GM23338 (cell line): ENCODE measurements around the gene SLC4A8. TPM values are rescaled to one million over a fixed set of nuclear protein-coding genes. Genes with fewer than 3 reads are reported as not detected.

Experiments used
- ATAC-seq: fragments of 200-7000 bp; cut with Tn5 transposase; 3 replicates; pipeline ENCODE4 v1.9.1; 2020
- DNase-seq: peaks from one replicate; pipeline ENCODE4 v3.0.0-alpha.2; 2015; ENCODE audit warnings: low spot score
- H2AFZ ChIP-seq: fragments of 200-600 bp; sonication (generic); 2 replicates; pipeline ENCODE4 v1.8.0; 2016; ENCODE audit warnings: antibody characterized with exemption, mild to moderate bottlenecking, moderate library complexity
- H3F3A ChIP-seq: fragments of 200-600 bp; sonication (generic); replicated peaks from 2 replicates; pipeline ENCODE4 v1.8.0; 2017; ENCODE audit warnings: antibody characterized with exemption, mixed run types, low read depth
- H3K27ac ChIP-seq: fragments of 200-600 bp; sonication (generic); 2 replicates; pipeline ENCODE4 v1.6.1; 2016; ENCODE audit warnings: low read depth
- H3K27me3 ChIP-seq: fragments of 200-600 bp; sonication (generic); 2 replicates; pipeline ENCODE4 v1.8.0; 2016; ENCODE audit warnings: mild to moderate bottlenecking, mixed run types, moderate library complexity; ENCODE audit not compliant: insufficient read depth
- H3K36me3 ChIP-seq: fragments of 200-600 bp; sonication (generic); 2 replicates; pipeline ENCODE4 v1.8.0; 2016; ENCODE audit warnings: mild to moderate bottlenecking; ENCODE audit not compliant: insufficient read depth
- H3K4me1 ChIP-seq: fragments of 200-600 bp; sonication (generic); 2 replicates; pipeline ENCODE4 v1.8.0; 2016; ENCODE audit warnings: mild to moderate bottlenecking, moderate library complexity; ENCODE audit not compliant: insufficient read depth
- H3K4me2 ChIP-seq: fragments of 200-600 bp; sonication (generic); 2 replicates; pipeline ENCODE4 v1.7.1; 2017; ENCODE audit warnings: mixed run types
- H3K4me3 ChIP-seq: fragments of 200-600 bp; sonication (generic); 2 replicates; pipeline ENCODE4 v1.6.1; 2016; ENCODE audit warnings: mixed run types
- H3K79me2 ChIP-seq: fragments of 200-600 bp; sonication (generic); replicated peaks from 2 replicates; pipeline ENCODE4 v1.8.0; 2017; ENCODE audit warnings: mild to moderate bottlenecking; ENCODE audit not compliant: insufficient read depth
- H3K9me2 ChIP-seq: fragments of 200-600 bp; sonication (generic); 2 replicates; pipeline ENCODE4 v1.8.0; 2017; ENCODE audit not compliant: insufficient read depth
- H4K20me1 ChIP-seq: fragments of 200-600 bp; sonication (generic); replicated peaks from 2 replicates; pipeline ENCODE4 v1.8.0; 2017; ENCODE audit warnings: mild to moderate bottlenecking; ENCODE audit not compliant: insufficient read depth
- H3K27ac Mint-ChIP-seq: 2 replicates; pipeline ENCODE4 v1.8.0; 2020; ENCODE audit warnings: inconsistent platforms, mild to moderate bottlenecking, moderate library complexity, mixed read lengths
- H3K27me3 Mint-ChIP-seq: 3 replicates; pipeline ENCODE4 v1.8.0; 2022; ENCODE audit warnings: low read depth, mild to moderate bottlenecking, moderate library complexity, mixed read lengths, inconsistent platforms; ENCODE audit not compliant: insufficient read depth, poor library complexity
- H3K36me3 Mint-ChIP-seq: 3 replicates; pipeline ENCODE4 v1.8.0; 2021; ENCODE audit warnings: low read depth, mild to moderate bottlenecking, inconsistent platforms, moderate library complexity, mixed read lengths
- H3K4me1 Mint-ChIP-seq: 3 replicates; pipeline ENCODE4 v1.8.0; 2020; ENCODE audit warnings: mild to moderate bottlenecking, inconsistent platforms, mixed read lengths
- H3K4me3 Mint-ChIP-seq: 3 replicates; pipeline ENCODE4 v1.8.0; 2021; ENCODE audit warnings: moderate library complexity, mild to moderate bottlenecking, inconsistent platforms, mixed read lengths
- H3K9me3 Mint-ChIP-seq: 3 replicates; pipeline ENCODE4 v1.8.0; 2020; ENCODE audit warnings: moderate library complexity, mild to moderate bottlenecking, inconsistent platforms, mixed read lengths
- CREB1 ChIP-seq: fragments of 250-450 bp; sonication (Bioruptor Pico); IDR thresholded peaks from 2 replicates; pipeline ENCODE4 v1.5.0; 2020; ENCODE audit warnings: low read depth, mild to moderate bottlenecking, moderate library complexity
- EZH2phosphoT487 ChIP-seq: fragments of 200-600 bp; sonication (generic); IDR thresholded peaks from one replicate; pipeline ENCODE4 v1.8.1; 2018; ENCODE audit warnings: antibody characterized with exemption; ENCODE audit not compliant: unreplicated experiment
- POLR2AphosphoS5 ChIP-seq: IDR thresholded peaks from 2 replicates; pipeline ENCODE4 v1.6.1; 2016; ENCODE audit warnings: antibody characterized with exemption, low read depth
- ZNF114 ChIP-seq: fragments of 250-450 bp; sonication (Bioruptor Pico); IDR thresholded peaks from 2 replicates; pipeline ENCODE4 v1.5.0; 2020; ENCODE audit warnings: mild to moderate bottlenecking, moderate library complexity
- ZNF462 ChIP-seq: fragments of 250-450 bp; sonication (Bioruptor Pico); IDR thresholded peaks from 2 replicates; pipeline ENCODE4 v1.5.0; 2020; ENCODE audit warnings: mild to moderate bottlenecking, moderate library complexity
- long read RNA-seq: library from polyadenylated mRNA; unstranded; transcript quantifications from one replicate; pipeline ENCODE4 v2.0.0, GENCODE V29; 2020; ENCODE audit not compliant: unreplicated experiment
- polyA plus RNA-seq: library from polyadenylated mRNA; unstranded; fragments of >200 nt; fragmentation: Nextera tagmentation; extraction: Ambion mirVana; gene quantifications from 2 replicates; pipeline ENCODE4 v1.2.1, GENCODE V29; 2016
- total RNA-seq: library from RNA; depleted of rRNA; stranded (reverse); fragments of >200 nt; shearing (Covaris generic); gene quantifications from 2 replicates; pipeline ENCODE4 v1.2.3, GENCODE V29; 2014; rRNA removed
- TF ChIP-seq, protein P1 (sequence below): IDR thresholded peaks from one replicate; pipeline ENCODE4 v1.6.1; 2018; ENCODE audit warnings: antibody characterized with exemption; ENCODE audit not compliant: unreplicated experiment
- TF ChIP-seq, protein P2 (sequence below): IDR thresholded peaks from 2 replicates; pipeline ENCODE4 v1.6.1; 2016; ENCODE audit warnings: antibody characterized with exemption
- TF ChIP-seq, protein P3 (sequence below), 2 experiments: fragments of 200-600 bp in 1 of 2; sonication (generic) in 1 of 2; conservative IDR thresholded peaks; 2 replicates each; pipeline versions ENCODE4 v1.5.1 to v1.6.1; 2016 to 2017; ENCODE audit warnings: antibody characterized with exemption in 2 of 2, low read depth in 2 of 2, mild to moderate bottlenecking in 2 of 2, moderate library complexity in 1 of 2

Gene SLC4A8
- 9.2 and 20.3 TPM in 2 replicates for total RNA-seq
- 4.6 and 7.6 TPM in 2 replicates for polyA plus RNA-seq
- long read RNA-seq, partial matches to known transcripts, result 3 of 6 reads
- long read RNA-seq, other reads (novel, unspliced or antisense), result 3 of 6 reads

DNA sequence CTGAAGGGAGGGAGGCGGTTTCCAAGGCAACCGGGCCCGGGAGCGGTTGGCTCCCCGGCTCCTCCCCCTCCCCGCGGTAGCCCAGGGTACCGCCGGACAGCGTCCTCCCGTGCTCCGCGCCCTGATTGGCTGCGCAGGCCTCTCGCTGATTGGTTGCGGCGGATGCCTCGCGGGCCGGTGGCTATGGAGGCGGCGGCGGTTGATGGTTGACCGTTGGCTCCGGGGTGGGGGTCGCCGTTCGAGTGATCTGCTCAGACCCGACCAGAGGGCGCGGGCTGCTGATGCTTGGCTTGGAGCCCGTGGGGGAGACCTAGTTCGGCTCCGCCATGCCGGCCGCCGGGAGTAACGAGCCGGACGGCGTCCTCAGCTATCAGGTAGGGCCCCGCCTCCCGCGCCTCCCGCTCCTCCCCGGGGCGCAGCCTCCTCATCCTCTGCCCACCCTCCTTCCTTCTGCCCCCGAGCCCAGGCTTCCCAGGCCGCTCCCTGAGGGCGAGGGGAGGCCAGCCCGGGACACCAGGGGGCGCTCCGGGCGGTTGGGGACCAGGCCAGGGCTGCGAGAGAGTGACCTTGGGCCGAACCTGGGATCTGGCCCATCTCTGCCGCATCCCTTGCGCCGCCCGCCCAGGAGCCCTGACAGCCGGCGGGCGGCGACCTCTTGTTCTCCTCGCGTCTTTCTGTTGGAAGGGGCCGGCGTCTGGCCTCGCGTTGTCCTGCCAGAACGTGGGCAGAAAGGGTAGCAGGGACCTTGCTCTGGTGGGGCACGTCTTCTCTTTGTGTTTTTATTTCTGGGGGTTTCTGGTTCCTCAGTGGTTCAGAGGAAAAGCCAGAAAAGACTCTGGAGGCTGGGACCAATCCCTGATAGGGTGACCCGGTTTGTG is at the start of gene SLC4A8:
Gene SLC4A8, plus strand, starts transcription at position 170 of the 878 bp plus-strand sequence. Its CDS starts 157 bp downstream, at position 327.
- H3K4me1 ChIP-seq, result peaks cover 31% of the 10 kb centered on the region
- peak within 1 kb of the TSS; percentile 98 for H2AFZ ChIP-seq
- Mint-ChIP-seq H3K36me3 (no peaks in the 10 kb centered on the region; the same call in 2 of the 3 replicates), H3K4me3 (peak within 1 kb of the TSS; percentile 78), H3K4me1 (peaks cover 20% of the 10 kb centered on the region), H3K27ac (no peak within 1 kb of the TSS), H3K27me3 (peaks cover 5% of the 10 kb centered on the region), H3K9me3 (no peaks in the 10 kb centered on the region)
- H3K4me3 ChIP-seq, result peak within 1 kb of the TSS; percentile 79
- peak; percentile 93 for ATAC-seq
- H3K9me2 ChIP-seq, result no peaks in the 10 kb centered on the region
- H3K27ac ChIP-seq, result peak within 1 kb of the TSS; percentile 52; the same call in 1 of the 2 replicates
- H3K27me3 ChIP-seq, result no peaks in the 10 kb centered on the region
- no peaks in the 10 kb centered on the region for H3K36me3 ChIP-seq
- peaks cover 8% of the 10 kb centered on the region; the same call in 1 of the 2 replicates for H3F3A ChIP-seq
- peak; percentile 99 for DNase-seq
- peak within 1 kb of the TSS; percentile 94 for H3K4me2 ChIP-seq
- H4K20me1 ChIP-seq, result peaks cover 7% of the 10 kb centered on the region
- TF ChIP-seq, protein P1, sequence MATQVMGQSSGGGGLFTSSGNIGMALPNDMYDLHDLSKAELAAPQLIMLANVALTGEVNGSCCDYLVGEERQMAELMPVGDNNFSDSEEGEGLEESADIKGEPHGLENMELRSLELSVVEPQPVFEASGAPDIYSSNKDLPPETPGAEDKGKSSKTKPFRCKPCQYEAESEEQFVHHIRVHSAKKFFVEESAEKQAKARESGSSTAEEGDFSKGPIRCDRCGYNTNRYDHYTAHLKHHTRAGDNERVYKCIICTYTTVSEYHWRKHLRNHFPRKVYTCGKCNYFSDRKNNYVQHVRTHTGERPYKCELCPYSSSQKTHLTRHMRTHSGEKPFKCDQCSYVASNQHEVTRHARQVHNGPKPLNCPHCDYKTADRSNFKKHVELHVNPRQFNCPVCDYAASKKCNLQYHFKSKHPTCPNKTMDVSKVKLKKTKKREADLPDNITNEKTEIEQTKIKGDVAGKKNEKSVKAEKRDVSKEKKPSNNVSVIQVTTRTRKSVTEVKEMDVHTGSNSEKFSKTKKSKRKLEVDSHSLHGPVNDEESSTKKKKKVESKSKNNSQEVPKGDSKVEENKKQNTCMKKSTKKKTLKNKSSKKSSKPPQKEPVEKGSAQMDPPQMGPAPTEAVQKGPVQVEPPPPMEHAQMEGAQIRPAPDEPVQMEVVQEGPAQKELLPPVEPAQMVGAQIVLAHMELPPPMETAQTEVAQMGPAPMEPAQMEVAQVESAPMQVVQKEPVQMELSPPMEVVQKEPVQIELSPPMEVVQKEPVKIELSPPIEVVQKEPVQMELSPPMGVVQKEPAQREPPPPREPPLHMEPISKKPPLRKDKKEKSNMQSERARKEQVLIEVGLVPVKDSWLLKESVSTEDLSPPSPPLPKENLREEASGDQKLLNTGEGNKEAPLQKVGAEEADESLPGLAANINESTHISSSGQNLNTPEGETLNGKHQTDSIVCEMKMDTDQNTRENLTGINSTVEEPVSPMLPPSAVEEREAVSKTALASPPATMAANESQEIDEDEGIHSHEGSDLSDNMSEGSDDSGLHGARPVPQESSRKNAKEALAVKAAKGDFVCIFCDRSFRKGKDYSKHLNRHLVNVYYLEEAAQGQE, result no peak
- peak; percentile 31; the same call in 1 of the 2 replicates for TF ChIP-seq CREB1 (CRISPR knock-in tag)
- no peak for TF ChIP-seq ZNF114 (CRISPR knock-in tag)
- TF ChIP-seq POLR2AphosphoS5, result peak; percentile 75
- TF ChIP-seq, protein P2, sequence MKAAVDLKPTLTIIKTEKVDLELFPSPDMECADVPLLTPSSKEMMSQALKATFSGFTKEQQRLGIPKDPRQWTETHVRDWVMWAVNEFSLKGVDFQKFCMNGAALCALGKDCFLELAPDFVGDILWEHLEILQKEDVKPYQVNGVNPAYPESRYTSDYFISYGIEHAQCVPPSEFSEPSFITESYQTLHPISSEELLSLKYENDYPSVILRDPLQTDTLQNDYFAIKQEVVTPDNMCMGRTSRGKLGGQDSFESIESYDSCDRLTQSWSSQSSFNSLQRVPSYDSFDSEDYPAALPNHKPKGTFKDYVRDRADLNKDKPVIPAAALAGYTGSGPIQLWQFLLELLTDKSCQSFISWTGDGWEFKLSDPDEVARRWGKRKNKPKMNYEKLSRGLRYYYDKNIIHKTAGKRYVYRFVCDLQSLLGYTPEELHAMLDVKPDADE, result no peak
- no peak for TF ChIP-seq EZH2phosphoT487
- TF ChIP-seq, protein P3, sequence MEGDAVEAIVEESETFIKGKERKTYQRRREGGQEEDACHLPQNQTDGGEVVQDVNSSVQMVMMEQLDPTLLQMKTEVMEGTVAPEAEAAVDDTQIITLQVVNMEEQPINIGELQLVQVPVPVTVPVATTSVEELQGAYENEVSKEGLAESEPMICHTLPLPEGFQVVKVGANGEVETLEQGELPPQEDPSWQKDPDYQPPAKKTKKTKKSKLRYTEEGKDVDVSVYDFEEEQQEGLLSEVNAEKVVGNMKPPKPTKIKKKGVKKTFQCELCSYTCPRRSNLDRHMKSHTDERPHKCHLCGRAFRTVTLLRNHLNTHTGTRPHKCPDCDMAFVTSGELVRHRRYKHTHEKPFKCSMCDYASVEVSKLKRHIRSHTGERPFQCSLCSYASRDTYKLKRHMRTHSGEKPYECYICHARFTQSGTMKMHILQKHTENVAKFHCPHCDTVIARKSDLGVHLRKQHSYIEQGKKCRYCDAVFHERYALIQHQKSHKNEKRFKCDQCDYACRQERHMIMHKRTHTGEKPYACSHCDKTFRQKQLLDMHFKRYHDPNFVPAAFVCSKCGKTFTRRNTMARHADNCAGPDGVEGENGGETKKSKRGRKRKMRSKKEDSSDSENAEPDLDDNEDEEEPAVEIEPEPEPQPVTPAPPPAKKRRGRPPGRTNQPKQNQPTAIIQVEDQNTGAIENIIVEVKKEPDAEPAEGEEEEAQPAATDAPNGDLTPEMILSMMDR (conservative IDR thresholded peaks at IDR 0.05; ENCODE audit: low read depth in 2 of 2), result peak; percentile 76 to 94
- TF ChIP-seq ZNF462 (CRISPR knock-in tag), result no peak
- peaks cover 19% of the 10 kb centered on the region for H3K79me2 ChIP-seq
